ENCODE measurements around the gene THAP4. TPM values are rescaled to one million over a fixed set of nuclear protein-coding genes. Genes with fewer than 3 reads are reported as not detected.

THAP4 gene
- total RNA-seq, 2 experiments from 2014 or later, result 43.7 to 44.5 TPM

DNA sequence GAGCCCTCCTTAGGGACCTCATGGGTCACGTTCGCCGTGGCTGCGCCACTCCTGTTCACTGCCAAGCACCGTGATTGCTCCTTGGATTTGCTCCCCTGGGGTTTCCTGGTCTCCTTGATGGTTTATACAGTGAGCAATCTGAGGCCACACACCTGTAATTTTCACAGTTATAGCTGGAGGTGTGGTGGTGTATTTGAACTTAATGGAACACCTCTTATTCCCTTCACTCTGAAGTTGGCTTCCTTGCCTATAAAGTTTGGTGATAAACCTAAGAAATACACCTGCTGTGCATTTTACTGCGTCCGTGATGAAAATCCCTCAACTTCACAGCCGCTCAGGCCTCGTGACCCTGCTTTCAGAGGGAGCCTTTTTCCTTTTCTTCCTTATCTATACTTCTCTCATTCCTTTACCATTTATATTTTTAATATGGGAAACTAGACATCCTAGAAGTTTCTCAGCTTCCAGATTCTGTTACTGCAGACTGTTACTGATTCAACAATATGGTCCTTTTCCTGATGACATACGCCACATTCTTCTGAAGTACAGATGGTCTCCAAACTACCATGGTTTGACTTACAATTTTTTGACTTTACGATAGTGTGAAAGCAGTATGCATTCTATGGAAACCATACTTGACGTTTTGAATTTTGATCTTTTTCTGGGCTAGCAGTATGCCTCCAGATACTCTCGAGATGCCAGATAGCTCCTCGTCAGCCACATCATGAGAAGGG lies 9.1 kb upstream of the THAP4 start:
- peaks cover 2% of the 10 kb centered on the region for H3K36me3 Mint-ChIP-seq
- DNase-seq, result no peak
- CTCF ChIA-PET, result no interaction called here
- intact Hi-C loops (cut with micrococcal nuclease), result no loop called here
- POLR2A ChIA-PET, result no interaction called here
- H3K9me3 Mint-ChIP-seq, result no peaks in the 10 kb centered on the region
- H3K4me1 Mint-ChIP-seq (ENCODE audit: low read depth), result peaks cover 16% of the 10 kb centered on the region
- no peak overlapping the region for H3K27ac Mint-ChIP-seq
- H3K4me3 Mint-ChIP-seq, result no peak overlapping the region
- H3K27me3 Mint-ChIP-seq, result no peaks in the 10 kb centered on the region

DNA sequence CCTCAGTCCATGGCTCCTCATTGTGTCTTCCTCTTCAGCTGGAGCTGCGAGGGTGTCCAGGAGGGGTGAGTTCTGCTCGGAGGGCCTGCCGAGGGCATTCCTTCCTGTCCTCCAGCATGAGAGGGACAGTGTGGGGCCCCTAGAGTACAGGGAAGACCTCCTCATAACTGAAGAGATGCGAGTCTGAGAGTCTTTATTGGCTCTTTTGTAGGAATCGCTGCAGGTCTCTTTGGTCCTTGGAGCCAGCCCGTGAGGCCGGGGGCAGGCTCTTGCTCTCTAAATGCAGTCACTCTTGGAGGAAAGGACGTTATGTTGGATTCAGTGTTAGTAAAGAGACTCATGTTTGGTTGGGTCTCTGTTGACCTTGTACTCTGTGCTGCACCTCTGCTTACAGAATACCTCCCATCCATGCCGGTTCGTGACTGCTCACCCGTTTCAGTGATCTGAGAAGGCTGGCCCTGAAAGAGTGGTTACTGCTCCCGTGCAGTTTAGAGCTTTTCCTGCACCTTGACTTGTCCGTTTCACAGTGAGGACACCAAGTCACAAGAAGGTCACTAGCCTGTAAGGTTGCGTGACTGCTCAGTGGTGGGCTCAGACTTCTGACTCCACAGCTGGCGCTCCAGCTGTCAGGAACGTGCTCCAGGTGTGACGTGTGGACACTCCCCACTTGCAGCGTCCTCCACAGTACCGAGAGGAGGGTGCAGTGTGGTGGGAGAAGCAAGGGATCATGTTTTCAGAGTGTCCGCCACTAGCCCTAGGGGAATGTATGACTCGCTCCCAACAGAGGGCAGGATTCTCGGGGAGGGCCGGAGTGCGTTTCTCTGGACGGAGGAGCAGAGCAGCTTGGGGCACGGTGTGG lies 8.3 kb upstream of the THAP4 start:
- ChIA-PET POLR2A (no interaction called here), CTCF (no interaction called here)
- no peak overlapping the region for H3K27ac Mint-ChIP-seq

DNA sequence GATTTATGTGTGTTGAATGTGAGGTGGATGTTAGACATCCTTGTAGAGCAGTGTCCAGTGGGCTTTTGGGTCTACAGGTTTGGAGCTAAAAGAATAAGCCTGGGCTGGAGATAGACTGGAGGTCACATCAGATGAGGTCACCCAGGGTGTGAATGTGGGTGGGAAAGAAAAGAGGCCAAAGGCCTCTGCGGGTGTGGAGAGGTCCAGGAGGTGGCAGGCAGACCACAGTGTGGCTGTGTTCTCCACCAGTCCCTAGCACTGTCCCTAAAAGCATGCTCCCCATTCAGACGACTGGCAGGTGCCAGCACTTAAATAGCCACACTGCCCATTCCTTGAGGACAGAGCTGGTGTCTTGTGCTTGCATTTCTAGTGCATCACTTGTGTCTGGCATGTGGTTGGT lies 4.7 kb upstream of the THAP4 start:
- H3K27me3 Mint-ChIP-seq, result no peaks in the 10 kb centered on the region
- ChIA-PET POLR2A (no interaction called here), CTCF (interaction anchor here (0.9 to 2.9 kb wide), 2 partner anchors 17 to 790 kb away, joined by 3 to 11 read pairs; no protein-coding TSS in a partner anchor)
- H3K36me3 Mint-ChIP-seq, result peaks cover 13% of the 10 kb centered on the region
- intact Hi-C loops (cut with micrococcal nuclease), result no loop called here
- DNase-seq, result no peak
- H3K27ac Mint-ChIP-seq, result no peak overlapping the region
- H3K4me3 Mint-ChIP-seq, result no peak overlapping the region
- peaks cover 42% of the 10 kb centered on the region for H3K4me1 Mint-ChIP-seq (ENCODE audit: low read depth)
- H3K9me3 Mint-ChIP-seq, result no peaks in the 10 kb centered on the region

More for the DNA sequence above, 8.3 kb upstream of the THAP4 start:
- Mint-ChIP-seq H3K4me3 (no peak overlapping the region), H3K27me3 (no peaks in the 10 kb centered on the region), H3K36me3 (peaks cover 2% of the 10 kb centered on the region), H3K9me3 (no peaks in the 10 kb centered on the region), H3K4me1 (ENCODE audit: low read depth) (peaks cover 24% of the 10 kb centered on the region)
- no peak for DNase-seq
- intact Hi-C loops (cut with micrococcal nuclease), result no loop called here

- ChIA-PET CTCF (no interaction called here), POLR2A (no interaction called here)
- Mint-ChIP-seq H3K4me3 (no peak overlapping the region), H3K9me3 (no peaks in the 10 kb centered on the region), H3K4me1 (ENCODE audit: low read depth) (peaks cover 48% of the 10 kb centered on the region), H3K27ac (peak overlapping the region; percentile 71), H3K27me3 (no peaks in the 10 kb centered on the region), H3K36me3 (peaks cover 13% of the 10 kb centered on the region)
- no peak for DNase-seq
- intact Hi-C loops (cut with micrococcal nuclease), result no loop called here
Measured at GRCh38 chr2:241640165-241640795, 3.3 kb upstream of the THAP4 start.

GRCh38 chr2:241639385-241639784 lies 2.4 kb upstream of the THAP4 start:
- CTCF ChIA-PET, result no interaction called here
- intact Hi-C loops (cut with micrococcal nuclease), result loop anchor here (5.0 kb wide), 1 partner anchor 322 kb away; the partner anchor contains the start of genes HDLBP and SEPTIN2
- H3K4me3 Mint-ChIP-seq, result no peak overlapping the region

GRCh38 chr2:241638940-241639339 lies 2.0 kb upstream of the THAP4 start:
- Mint-ChIP-seq H3K27ac (no peak overlapping the region), H3K27me3 (no peaks in the 10 kb centered on the region), H3K9me3 (no peaks in the 10 kb centered on the region), H3K36me3 (peaks cover 14% of the 10 kb centered on the region), H3K4me3 (peak overlapping the region; percentile 91), H3K4me1 (ENCODE audit: low read depth) (peaks cover 56% of the 10 kb centered on the region)
- intact Hi-C loops (cut with micrococcal nuclease), result loop anchor here (1.0 to 5.0 kb wide), 2 partner anchors 131 to 322 kb away; partner anchors contain the start of genes HDLBP, SEPTIN2 and STK25
- ChIA-PET CTCF (interaction anchor here (1.5 to 1.6 kb wide), 2 partner anchors 28 to 60 kb away, joined by 4 to 5 read pairs; no protein-coding TSS in a partner anchor), POLR2A (interaction anchor here (0.6 kb wide), 1 partner anchor 56 kb away, joined by 3 read pairs; no protein-coding TSS in a partner anchor)
- no peak for DNase-seq

More at GRCh38 chr2:241639385-241639784, 2.4 kb upstream of the THAP4 start:
- Mint-ChIP-seq H3K9me3 (no peaks in the 10 kb centered on the region), H3K36me3 (peaks cover 13% of the 10 kb centered on the region), H3K27me3 (no peaks in the 10 kb centered on the region), H3K4me1 (ENCODE audit: low read depth) (peaks cover 56% of the 10 kb centered on the region), H3K27ac (peak overlapping the region; percentile 71)
- POLR2A ChIA-PET, result no interaction called here
- DNase-seq, result no peak

- Mint-ChIP-seq H3K27ac (peak overlapping the region; percentile 84), H3K36me3 (peaks cover 17% of the 10 kb centered on the region), H3K4me3 (peak overlapping the region; percentile 91), H3K9me3 (no peaks in the 10 kb centered on the region), H3K27me3 (no peaks in the 10 kb centered on the region), H3K4me1 (ENCODE audit: low read depth) (peaks cover 56% of the 10 kb centered on the region)
- CTCF ChIA-PET, result interaction anchor here (1.0 to 1.6 kb wide), 4 partner anchors 28 to 489 kb away, joined by 3 to 5 read pairs (median 4); partner anchors contain the start of gene PASK
- no peak for DNase-seq
- intact Hi-C loops (cut with micrococcal nuclease), result loop anchor here (1.0 to 5.0 kb wide), 3 partner anchors 18 to 321 kb away; partner anchors contain the start of genes HDLBP, SEPTIN2 and STK25
- POLR2A ChIA-PET, result interaction anchor here (0.6 to 1.8 kb wide), 5 partner anchors 48 to 166 kb away, joined by 3 to 5 read pairs (median 3); partner anchors contain the start of genes DTYMK and ING5
Measured at GRCh38 chr2:241637795-241638660, 1.1 kb upstream of the THAP4 start.

DNA sequence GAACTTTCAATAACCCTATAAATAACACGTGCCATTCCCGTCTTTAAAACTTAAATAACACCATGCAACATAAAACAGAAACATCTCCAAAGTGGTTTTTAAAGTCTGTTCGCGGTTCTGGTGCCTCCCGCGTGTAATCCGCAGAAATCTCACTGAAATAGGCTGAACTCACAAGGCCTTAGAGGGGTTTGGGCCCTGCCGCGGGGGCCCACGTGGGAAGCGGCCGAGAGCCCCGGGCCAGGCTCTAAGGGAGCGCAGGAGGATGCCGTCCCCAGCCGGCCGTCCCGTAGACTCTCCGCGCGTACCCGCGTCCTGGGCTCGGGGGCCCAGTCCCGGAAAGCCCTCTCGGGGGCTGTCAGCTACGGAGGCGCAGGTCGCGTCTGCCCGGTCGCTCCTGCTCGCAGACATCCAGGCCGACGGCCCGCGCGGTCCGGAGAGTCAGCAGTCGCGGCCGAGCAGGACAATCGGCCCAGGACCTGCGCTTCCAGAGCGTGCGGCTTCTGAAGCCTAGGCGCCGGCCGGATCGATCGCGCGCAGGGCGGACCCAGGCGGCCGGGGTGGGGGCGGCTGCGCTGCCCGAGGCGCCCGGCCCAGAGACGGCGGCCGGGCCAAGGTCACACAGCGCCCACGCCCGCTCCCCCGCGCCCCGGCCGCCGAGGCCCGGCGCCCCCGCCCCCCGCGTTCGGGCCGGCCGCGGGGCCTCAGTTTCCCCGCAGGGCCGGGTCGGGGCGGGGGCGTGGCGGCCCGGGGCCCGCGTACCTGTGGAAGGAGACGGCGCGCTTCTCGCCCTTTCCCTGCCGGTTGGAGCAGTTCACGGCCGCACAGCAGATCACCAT lies 558 bp downstream of the THAP4 start:
- Mint-ChIP-seq H3K36me3 (peaks cover 22% of the 10 kb centered on the region), H3K4me1 (ENCODE audit: low read depth) (peaks cover 46% of the 10 kb centered on the region), H3K27ac (peak overlapping the region; percentile 56), H3K4me3 (peak overlapping the region; percentile 77), H3K27me3 (no peaks in the 10 kb centered on the region), H3K9me3 (no peaks in the 10 kb centered on the region)
- ChIA-PET POLR2A (interaction anchor here (1.8 kb wide), 1 partner anchor 50 kb away, joined by 5 read pairs; the partner anchor contains the start of gene DTYMK), CTCF (interaction anchor here (1.4 kb wide), 1 partner anchor 23 kb away, joined by 3 read pairs; no protein-coding TSS in a partner anchor)
- DNase-seq, result peak; percentile 50
- intact Hi-C loops (cut with micrococcal nuclease), result loop anchor here (1.0 to 5.0 kb wide), 3 partner anchors 16 to 319 kb away; partner anchors contain the start of genes DTYMK, HDLBP and SEPTIN2

DNA sequence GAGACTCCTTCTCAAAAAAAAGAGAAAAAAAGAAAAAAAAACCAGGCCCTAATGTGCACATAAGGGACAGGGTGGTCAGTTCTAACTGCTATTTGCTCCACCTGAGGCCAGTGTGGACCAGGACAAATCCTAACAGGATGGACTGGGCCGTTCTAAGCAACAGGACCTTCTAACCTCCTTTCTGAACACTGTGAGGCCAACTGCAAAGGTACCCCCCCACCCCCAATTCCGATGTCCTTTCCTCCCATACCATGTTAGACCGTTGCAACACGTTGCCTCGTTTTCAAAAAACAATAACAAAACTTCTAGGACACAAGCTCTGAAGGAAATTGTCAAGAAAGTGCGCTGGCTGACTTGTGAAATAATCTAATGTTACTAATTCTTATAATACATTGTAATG lies 1.2 kb downstream of the THAP4 start:
- Mint-ChIP-seq H3K4me1 (ENCODE audit: low read depth) (peaks cover 41% of the 10 kb centered on the region), H3K9me3 (no peaks in the 10 kb centered on the region), H3K27ac (peak overlapping the region; percentile 56), H3K4me3 (peak overlapping the region; percentile 77), H3K36me3 (peaks cover 22% of the 10 kb centered on the region), H3K27me3 (no peaks in the 10 kb centered on the region)
- no peak for DNase-seq
- intact Hi-C loops (cut with micrococcal nuclease), result loop anchor here (1.0 to 5.0 kb wide), 2 partner anchors 51 to 318 kb away; partner anchors contain the start of genes DTYMK, HDLBP and SEPTIN2
- ChIA-PET POLR2A (no interaction called here), CTCF (interaction anchor here (1.4 kb wide), 1 partner anchor 23 kb away, joined by 3 read pairs; no protein-coding TSS in a partner anchor)

GRCh38 chr2:241633561-241633960 lies 3.4 kb downstream of the THAP4 start:
- no peak for DNase-seq
- intact Hi-C loops (cut with micrococcal nuclease), result no loop called here
- CTCF ChIA-PET, result no interaction called here
- POLR2A ChIA-PET, result no interaction called here
- H3K9me3 Mint-ChIP-seq, result no peaks in the 10 kb centered on the region
- no peak overlapping the region for H3K27ac Mint-ChIP-seq
- H3K27me3 Mint-ChIP-seq, result no peaks in the 10 kb centered on the region
- peaks cover 20% of the 10 kb centered on the region for H3K4me1 Mint-ChIP-seq (ENCODE audit: low read depth)
- no peak overlapping the region for H3K4me3 Mint-ChIP-seq
- H3K36me3 Mint-ChIP-seq, result peaks cover 18% of the 10 kb centered on the region
